Activated CD4-positive, CD25-positive, alpha-beta regulatory T cell (primary cell): ENCODE measurements around the gene UQCC2.
A peak's percentile ranks its signal among the peaks of the same experiment; 100 is the strongest.

Source experiments
- DNase-seq, 4 experiments: peaks; one replicate each; lab custom pipeline; 2025; lab: John Stamatoyannopoulos, UW

UQCC2 gene

DNA sequence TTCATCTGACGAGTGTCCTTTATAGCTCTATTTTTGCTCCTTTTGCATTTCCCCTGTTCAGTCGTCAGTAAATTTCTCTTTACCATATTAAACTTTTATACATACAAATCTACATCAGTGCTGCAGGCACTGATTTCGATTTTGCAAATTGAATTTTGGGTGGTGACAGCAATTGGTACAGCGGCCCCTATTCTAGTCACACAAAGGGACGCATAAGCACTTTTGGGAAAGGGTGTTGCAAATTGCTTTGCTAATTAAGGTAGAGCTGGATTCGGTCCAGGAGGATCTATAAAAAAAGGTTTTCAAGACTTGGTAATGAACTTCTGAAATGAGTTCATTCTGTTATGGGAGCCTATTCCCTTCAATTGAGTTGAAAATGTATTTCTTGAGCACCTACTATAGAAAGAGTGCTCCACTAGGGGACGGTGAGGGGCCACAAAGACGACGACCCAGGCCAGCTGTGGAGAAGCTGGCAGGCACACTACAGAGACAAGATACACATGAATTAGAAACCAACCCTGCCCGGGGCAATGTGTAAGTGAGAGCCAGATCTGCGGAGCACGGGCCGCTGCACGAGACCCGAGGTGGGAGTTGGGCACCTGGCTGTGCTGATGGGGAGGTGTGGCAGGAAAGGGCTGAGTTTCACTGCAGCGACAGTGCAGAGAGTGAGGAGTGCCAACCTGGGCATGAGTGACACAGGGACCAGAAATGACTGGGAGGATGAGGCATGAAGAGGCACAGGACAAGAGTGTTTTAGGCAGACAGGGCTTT lies 5.4 kb downstream of the UQCC2 start:
- no peak for DNase-seq

DNA sequence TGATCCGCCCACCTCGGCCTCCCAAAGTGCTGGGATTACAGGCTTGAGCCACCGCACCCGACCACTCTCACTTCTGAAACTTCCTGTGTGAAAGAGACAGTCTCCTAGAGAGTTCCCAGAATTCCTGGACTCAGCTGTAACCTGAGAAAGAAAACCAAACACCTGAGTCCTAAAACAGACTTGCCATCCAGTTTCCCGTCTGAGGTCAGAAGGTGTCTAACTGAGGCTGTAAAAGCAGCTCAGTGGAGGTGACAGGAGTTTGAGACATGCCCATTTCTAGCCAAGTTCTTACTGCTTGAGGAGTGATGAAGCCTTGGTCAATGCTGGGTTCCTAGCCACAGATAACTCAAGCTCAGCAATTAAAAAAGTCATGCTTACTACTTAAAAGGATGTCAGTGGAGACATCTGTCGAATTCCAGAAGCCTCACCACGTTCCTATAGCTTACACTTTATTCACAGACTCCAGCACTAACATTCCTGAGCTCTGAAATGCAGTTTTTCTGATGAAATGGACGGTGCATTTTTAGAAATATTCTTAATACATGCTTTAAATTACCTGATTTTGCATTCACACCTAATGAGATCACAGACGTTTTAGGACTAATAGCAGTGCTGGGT lies 6.1 kb downstream of the UQCC2 start:
- DNase-seq, result no peak

DNA sequence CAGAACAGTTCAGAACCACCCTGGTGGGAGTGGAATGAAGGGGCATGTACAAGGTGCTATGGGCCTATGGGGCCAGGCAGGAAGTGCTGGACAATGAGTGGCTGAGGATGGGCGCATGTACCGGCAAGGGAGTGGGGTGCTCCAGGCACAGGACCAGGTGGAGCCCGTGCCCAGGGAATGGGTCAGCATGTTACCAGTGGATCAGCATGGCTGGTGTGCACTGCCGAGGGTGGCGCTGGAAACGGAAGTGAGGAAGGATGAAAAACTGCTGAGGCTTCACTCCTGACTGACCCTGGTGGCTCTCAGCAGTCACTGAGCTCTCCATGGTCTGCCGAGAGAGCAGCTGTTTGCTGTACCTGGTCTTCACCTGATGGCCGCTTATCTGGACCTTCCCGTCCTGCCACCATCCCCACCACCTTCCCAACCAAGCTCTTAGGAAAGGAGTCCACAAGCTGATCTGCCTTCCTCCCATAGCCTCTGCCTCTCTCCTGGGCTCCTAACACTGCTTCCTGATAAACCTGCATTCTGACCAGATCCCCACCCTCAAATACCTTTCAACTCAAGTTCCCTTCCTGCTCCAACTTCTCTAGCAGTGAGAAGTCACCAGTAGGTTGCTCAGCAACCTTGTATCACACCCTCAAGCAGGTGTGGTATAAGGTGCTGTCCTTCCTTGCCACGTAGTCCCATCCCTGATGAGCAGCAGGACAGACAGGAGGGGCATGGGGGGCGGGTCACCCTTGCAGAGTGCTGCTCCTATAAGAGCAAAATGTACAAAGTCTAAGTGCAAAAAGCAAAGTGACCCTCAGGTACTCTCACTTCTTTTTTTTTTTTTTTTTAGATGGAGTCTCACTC lies 7.1 kb downstream of the UQCC2 start:
- DNase-seq, result no peak

DNA sequence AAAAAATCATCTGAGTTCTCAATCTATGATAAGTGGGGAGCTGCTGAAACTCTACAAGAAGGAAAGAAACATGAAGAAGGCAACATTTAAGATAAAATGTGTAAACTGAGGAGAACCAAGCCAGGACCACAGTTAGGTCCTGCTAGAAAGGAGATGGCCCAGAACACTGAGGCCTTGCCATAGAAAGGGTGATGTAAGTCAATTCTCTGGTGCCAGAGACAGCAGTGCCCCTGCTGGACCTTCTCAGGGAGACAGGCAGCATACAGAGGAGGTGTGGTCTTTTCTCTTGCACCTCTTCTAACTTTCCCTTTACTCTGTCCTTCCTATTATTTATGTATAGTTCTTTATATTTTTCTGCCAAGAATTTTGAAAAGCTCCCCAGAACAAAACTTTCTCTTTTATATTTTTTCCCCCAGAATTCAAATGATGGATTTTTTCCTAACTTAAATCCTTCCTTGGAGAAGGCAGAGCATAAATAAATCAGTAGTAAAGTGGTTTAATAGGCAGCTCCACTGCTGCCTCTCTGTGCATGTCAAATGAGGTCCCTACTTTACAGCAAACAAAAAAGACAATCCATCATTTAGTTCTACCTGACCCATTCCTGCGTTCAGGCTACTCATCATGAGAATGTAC lies 9.0 kb downstream of the UQCC2 start:
- DNase-seq, result no peak

DNA sequence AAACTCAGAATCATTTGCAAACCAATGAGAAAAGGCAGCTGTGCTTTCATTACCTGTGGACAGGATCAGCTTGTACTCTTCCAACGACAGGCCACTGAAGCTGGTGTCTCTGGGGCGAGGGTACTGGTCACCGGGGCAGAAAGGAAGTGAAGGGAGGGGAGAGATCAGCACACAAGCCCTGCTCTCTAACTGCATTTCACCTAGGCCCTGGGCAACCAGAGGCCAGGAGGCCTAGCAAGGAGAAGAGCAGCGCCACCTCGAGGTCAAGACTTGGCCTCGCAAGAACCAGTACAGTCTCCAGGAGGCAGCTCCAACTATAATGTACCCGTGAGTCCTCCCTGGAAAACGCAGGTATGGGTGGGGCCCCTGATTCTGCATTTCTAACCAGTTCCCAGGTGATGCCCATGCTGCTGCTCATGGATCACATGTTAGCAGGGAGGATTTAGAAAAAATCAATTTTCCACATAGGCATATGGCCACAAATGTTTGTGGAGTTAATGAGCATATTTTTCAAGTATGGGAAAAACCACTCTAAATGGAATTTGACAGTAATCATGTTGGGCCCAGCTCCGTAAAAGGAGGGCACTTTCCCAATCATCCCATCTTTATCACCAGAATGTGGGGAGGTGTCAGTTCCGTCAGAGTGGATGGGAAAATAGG lies 11.0 kb downstream of the UQCC2 start:
- DNase-seq, result peak; percentile 20 to 57 (median 44)

DNA sequence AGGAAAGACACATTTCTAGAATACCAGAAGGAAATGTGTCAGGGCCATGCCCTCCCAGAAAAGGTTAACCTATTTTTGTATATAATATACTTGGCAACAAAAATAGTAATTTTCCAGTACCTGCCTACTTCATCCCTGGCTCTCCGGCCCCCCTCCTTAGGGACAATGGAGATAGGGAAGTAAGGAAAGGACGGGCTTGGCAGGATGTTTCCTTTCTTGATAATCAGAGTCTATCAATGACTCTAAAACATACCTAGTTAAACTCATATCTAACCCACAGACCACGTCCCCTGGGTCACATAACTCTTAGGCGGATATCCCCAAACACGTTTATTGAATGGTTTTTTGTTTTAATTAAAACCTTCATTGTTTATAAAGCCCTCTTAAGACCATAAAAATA lies 11.8 kb downstream of the UQCC2 start:
- no peak for DNase-seq

DNA sequence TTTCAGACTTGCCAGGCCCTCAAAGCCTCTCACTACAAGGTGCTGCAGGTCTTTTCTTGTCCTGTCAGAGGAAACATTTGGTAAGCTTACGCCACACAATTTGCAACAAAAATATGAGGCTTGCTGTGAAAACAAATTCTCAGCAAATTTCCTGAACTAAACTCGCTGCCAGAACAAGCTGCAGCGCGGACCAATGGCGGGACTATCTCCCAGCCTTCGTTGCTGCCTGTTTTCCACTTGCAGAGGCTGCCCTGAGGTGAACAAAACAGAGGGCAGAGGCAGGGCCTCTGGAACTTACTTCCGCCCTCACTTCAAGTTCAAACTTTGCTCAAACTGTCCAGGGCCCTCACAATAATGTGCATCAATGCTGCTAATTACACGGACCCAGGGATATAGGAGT lies 12.4 kb downstream of the UQCC2 start:
- no peak for DNase-seq

DNA sequence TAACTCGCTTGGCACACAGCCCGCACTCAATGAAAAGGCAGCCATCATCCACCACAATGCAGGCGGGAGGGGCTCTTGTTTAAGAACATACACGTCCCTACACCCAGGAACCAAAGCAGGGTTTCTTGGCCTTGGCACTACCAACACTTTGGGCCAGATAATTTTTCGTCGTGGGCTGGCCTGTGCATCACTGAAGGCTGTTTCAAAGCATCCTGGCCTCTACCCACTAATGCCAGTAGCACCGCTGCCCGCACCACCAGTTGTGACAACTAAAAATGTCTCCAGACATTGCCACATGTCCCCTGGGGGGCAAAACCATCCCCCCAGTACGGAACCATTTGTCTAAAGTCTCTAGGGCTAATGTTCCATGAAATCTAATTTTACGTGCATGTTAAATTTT lies 13.0 kb downstream of the UQCC2 start:
- DNase-seq, result no peak

DNA sequence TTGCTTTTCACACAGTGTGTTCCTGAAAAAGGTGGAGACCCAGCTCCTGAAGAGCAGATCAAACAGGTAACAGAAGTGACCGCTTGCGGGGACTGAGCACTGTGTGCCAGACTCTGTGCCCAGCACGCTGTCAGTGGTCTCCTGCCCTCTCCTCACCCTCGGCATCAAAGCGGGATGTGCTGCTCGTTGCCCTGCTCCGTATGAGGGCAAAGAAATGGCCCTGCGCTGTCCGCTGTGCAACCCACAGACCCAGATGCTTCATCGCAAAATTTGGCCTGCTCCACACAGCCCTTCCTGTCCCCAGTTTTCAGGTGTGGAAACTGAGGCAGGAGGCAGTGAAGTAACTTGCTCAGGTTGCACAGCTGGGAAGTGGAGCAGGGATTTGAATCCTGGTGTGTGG lies 13.7 kb downstream of the UQCC2 start:
- no peak for DNase-seq

DNA sequence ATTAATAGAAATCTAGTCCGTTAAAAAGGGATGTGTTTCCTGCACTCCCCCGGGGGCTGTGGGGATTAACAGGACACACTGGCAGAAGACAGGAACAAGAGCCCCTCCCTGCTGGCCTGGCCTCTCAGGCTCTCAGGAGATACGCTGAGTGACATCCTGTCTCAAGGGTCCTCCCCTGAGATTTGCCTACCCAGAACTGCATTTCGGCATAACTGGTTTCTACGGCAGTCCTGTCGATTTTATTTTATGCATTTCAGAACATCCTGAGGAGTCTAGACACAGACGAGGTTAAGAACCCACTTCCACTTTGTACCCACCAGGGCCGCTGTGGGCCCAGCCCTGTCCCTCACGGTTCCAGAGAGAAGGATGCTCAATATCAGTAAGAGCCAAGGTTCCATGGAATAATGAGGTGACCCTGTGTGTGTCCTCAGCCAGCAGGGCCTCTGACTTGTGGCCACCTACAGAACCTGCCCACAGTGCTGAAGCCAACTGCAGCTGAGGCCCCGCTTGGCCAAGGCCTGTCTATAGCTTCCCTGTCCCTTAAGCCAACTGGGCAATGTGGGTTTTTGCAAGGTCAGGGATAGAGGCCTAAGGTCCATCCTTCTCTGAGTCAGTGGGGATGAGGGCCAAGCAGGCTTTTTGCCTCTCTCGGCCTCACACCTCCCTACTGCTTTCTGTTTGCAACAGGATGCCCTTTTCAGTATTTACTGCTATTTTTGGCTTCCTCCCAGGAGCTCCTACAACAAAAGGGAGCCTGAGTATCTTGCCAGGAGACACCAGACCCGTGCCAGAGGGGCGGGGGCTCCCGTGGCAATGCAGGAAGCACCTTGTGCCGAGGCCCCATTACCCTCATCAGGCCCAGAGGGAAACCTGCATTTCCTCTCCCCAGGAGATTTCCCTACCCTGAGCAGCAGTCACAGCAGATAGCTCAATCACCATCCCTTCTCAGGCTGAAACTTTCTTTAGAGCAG lies 14.7 kb downstream of the UQCC2 start:
- no peak for DNase-seq

DNA sequence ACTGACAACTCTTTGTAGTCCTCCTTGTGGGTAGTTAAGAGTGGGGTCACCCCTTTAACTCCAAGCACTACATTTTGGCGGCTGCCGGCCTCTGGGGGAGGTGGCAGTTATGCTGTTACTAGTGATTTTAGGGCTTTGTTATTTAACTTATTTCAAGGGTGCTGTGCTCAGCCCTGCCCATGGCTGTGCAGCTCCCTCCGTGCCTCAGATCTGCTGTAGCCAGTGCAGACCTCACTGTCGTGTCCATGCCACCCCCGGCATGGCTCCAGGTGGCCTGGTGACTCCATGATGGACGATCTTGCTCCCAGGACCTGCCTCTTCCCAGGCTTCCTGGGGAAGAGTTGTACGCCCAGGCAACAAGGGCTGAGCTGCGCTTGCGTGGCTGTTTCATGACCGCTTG lies 15.4 kb downstream of the UQCC2 start:
- DNase-seq, result no peak

DNA sequence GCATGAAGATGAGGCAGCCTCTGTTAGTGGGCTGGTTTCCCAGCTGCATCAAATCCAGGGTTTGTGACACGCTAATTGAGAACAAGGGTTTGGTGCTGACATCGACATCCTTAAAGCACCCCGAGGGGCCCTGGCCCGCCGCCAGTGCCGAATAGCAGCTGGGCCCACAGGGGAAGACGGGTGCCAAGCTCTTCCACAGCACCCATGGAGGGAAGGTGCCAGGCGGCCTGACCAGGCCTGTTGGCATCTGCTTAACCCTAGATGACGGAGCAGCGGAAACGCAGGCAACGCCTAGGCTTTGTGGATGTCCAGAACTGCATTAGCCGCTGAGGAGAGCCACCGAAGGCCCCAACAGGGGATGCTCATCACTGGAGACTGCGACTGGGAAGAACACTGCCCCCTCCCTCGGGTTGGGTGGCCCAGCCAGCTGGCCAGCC lies 16.0 kb downstream of the UQCC2 start:
- DNase-seq, result no peak

DNA sequence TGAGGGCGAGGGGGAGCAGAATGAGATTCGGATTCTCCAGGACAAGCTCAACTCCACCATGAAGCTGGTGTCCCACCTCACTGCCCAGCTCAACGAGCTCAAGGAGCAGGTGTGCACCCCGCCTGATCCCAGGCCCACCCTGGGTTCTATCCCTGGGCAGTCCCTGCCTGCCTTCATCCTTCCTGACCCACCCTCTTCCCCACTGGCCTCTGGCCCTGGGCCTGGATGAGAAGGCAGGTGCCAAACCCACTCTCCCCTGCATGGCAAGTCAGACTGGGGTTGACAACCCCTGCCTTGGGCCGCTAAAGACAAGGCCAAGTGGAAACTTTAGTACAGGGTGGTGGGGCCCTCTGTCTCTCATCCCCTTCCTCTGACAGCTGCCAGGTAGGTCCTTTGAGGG lies 16.5 kb downstream of the UQCC2 start:
- no peak for DNase-seq

DNA sequence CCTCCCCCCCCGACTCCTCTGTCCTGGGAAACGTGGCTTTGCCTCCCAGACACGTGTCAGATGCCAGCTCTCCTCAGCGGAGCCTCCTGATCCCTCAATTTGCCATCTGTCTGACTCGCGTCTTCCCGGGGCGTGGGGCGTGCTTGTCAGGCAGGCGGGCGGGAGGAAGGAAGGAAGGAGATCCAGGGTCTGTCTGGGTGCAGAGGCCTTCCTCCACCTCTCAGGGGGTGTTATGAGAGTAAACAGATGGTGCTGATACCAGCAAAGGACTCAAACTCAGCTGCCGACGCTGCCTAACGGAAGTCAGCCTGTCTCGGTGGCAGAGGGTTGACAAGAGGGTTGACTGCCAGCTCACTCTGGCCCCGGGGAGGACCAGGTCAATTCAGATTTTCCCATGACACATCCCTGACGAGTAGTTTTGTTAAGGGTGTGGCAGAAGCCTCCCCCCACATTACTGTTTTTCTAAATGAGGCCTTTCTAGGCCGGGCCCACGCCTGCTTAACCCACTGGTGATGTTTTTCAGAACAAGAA lies 17.0 kb downstream of the UQCC2 start:
- DNase-seq, result peak in 1 of 4 experiments; percentile 38

DNA sequence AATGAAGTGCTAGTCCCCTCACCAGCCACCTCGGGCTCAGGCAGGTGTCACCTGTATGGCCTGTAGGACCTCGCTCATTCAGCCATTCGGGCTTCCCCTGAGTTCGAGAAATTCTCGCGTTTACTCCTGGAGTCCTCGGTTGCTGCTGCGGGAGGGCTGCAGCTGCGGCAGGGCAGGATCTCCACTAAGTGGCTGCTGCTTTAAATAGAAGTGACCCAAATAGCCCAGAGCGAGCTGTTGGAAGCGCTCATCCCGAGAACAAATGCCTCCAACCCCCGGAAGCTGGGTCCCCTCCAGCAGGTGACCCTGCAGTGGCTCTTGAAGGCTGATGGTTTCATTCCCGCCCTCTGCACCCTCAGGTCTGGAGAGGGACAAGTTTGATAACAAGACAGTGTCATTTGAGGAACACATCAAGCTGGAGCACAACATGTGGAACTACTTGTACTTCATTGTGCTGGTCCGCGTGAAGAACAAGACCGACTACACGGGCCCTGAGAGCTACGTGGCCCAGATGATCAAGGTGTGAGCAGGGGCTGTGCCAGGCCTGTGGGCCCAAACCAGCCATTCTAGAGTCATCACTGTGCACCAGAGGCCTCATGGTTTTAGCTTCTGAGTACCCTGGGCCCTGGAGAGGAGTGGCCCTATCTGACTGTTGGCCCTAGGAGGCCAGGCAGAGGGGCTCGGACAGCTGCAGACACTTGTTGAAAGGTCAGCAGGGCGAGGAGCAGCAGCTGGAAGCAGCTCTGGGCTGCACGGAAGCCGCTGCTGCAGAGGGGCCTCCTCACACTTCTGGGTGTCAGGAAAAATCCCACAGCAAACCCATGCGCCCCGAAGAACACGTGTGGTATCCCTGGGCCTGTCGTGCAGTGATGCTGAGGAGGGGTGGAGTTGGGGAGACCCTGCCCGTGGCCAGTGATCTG lies 18.1 kb downstream of the UQCC2 start:
- no peak for DNase-seq

DNA sequence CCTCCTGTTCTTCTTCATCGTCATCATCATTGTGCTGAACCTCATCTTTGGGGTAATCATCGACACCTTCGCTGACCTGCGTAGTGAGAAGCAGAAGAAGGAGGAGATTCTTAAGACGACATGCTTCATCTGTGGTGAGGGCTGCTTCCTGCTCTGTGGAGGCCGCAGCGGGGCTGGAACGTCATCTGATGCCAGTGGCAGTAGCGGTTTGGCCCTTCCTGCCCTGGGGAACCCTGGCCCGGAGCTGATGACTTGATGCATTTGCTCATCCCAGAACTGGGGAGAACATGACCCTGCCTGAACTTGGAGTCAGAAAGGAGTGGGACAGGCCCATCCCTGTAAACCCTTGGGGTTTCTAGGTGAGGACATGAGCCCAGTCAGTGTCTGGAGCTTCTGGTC lies 18.7 kb downstream of the UQCC2 start:
- DNase-seq, result peak in 2 of 4 experiments; percentile 9 to 18

DNA sequence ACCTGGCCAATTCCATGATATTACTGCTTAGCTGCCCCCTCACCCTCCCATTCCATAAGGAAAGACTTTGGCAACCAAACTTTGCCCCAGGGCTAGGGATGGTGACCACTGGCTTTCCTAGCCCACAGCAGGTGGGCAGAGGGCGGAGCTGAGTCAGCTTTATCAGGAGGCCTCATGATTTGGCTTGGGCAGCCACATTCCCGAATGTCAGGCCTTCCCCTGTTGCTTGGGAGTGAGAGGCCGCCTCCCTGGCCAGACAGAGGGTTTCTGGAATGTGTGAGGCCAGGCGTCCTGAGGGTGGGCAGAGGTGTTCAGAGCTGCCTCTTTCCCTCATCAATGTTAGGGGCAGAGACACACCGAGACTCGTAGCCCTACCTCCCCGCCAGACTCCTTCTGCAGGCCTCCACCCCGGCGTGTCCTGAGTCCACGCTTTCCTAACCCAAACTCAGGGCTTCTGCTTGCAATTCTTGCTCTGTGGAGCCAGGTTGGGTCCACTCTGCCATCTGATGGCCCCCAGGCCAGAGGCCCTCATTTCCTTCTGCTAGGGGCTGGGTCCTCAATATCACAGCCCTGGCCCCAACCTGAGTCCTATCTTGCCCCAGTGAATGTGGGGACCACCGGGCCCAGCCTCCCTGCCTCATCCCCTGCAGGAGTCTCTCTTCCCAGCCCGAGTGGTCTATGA lies 19.3 kb downstream of the UQCC2 start:
- DNase-seq, result no peak

DNA sequence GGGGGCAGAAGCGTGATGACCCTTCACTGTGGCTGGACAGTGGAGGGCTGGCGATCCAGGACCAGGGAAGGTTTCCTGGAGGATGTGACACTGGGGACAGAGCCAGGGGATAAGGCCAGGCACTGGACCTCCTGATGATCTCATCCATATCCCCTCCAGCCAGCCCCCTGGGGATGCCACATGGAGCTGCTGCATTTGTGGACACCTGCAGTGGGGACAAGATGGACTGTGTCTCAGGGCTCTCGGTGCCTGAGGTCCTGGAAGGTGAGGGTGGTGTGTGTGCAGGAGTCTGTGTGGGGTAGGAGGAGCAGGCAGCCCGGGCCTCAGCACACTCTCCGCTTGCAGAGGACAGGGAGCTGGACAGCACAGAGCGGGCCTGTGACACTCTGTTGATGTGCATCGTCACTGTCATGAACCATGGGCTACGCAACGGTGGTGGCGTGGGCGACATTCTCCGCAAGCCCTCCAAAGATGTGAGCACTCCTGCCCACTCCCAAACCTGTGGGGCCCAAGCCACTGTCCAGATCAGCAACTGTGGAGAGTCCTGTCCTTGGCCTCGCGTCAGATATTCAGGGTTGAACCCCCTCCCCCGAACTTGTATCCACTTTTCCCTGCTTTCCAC lies 19.9 kb downstream of the UQCC2 start:
- DNase-seq, result no peak
